ENCODE measurements around the gene TMEM248. TPM values are rescaled to one million over a fixed set of nuclear protein-coding genes. Genes with fewer than 3 reads are reported as not detected.
"Not testable (repeated sequence)": the region's sequence is repeated elsewhere in the genome, so short reads cannot be mapped to it uniquely, and the experiment has no call there.

The TMEM248 gene
- total RNA-seq, 4 donors from 2014 or later, result 95.9 to 595 (median 166) TPM

DNA sequence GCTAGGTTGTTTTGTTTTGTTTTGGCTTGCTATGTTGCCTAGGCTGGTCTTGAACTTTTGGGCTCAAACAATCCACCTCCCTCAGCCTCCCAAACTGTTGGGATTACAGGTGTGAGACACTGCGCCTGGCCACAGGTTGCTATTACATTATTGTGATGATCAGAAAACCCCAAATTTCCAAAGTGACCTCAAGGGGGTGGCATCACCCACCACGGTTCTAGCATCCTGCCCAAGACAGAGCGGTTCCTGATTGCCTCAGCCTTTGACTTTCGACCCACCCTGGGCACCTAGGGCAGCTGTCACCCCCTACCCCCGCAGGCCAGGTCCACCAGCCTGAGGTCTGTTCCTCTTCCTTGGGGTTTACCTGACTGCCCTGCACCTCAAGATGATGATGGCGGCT is 46.0 kb downstream of the TMEM248 start:
- no peaks in the 10 kb centered on the region for H3K4me1 ChIP-seq
- in situ Hi-C loops (cut with MboI; ENCODE audit: low pct_ligation_motif_present in 1 of 4, low pct_unique_long_range_greater_than_20kb in 1 of 4, low sequenced_read_pairs in 3 of 4), result no loop called here

DNA sequence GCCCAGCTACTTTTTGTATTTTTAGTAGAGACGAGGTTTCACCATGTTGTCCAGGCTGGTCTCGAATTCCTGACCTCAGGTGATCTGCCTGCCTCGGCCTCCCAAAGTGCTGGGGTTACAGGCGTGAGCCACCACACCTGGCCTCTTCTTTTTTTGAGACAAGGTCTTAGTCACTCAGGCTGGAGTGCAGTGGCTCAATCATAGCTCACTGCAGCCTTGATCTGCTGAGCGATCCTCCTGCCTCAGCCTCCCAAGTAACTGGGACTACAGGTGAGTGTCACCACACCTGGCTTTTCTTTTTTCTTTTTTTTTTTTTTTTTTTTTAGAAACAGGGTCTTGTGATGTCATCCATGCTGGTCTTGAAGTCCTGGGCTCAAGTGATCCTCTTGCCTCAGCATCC is 48.0 kb downstream of the TMEM248 start:
- H3K9me3 ChIP-seq; in situ Hi-C loops (cut with MboI; ENCODE audit: low pct_ligation_motif_present in 1 of 4, low pct_unique_long_range_greater_than_20kb in 1 of 4, low sequenced_read_pairs in 3 of 4); DNase-seq; H3K27ac ChIP-seq; intact Hi-C loops (cut with DNase I; ENCODE audit: low total_unique reads); H3K36me3 ChIP-seq; H3K4me1 ChIP-seq; H3K4me3 ChIP-seq; H3K27me3 ChIP-seq: not testable (repeated sequence)
- WGBS, 2 donors (ENCODE audit: low coverage in 1 of 2), result 91 to 100% methylated on average over 1 to 5 of the region's 5 CpGs

More for the DNA sequence above, 46.0 kb downstream of the TMEM248 start:
- Histone ChIP-seq H3K27me3 (no peaks in the 10 kb centered on the region), H3K27ac (no peak overlapping the region), H3K9me3 (no peaks in the 10 kb centered on the region), H3K4me3 (no peak overlapping the region), H3K36me3 (no peaks in the 10 kb centered on the region)
- no peak for TF ChIP-seq POLR2AphosphoS5 (IDR thresholded peaks at IDR 0.05)
- TF ChIP-seq EP300 (IDR thresholded peaks at IDR 0.05; ENCODE audit: low read depth), result no peak
- no peak for TF ChIP-seq POLR2A (IDR thresholded peaks at IDR 0.05)
- TF ChIP-seq, protein P1, sequence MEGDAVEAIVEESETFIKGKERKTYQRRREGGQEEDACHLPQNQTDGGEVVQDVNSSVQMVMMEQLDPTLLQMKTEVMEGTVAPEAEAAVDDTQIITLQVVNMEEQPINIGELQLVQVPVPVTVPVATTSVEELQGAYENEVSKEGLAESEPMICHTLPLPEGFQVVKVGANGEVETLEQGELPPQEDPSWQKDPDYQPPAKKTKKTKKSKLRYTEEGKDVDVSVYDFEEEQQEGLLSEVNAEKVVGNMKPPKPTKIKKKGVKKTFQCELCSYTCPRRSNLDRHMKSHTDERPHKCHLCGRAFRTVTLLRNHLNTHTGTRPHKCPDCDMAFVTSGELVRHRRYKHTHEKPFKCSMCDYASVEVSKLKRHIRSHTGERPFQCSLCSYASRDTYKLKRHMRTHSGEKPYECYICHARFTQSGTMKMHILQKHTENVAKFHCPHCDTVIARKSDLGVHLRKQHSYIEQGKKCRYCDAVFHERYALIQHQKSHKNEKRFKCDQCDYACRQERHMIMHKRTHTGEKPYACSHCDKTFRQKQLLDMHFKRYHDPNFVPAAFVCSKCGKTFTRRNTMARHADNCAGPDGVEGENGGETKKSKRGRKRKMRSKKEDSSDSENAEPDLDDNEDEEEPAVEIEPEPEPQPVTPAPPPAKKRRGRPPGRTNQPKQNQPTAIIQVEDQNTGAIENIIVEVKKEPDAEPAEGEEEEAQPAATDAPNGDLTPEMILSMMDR (IDR thresholded peaks at IDR 0.05), result no peak
- 87% methylated on average over 6 of the region's 6 CpGs; no CpG with 5 or more reads in 1 of the 2 donors for WGBS, 2 donors (ENCODE audit: low coverage in 1 of 2)
- intact Hi-C loops (cut with DNase I; ENCODE audit: low total_unique reads), result no loop called here
- no peak for DNase-seq

DNA sequence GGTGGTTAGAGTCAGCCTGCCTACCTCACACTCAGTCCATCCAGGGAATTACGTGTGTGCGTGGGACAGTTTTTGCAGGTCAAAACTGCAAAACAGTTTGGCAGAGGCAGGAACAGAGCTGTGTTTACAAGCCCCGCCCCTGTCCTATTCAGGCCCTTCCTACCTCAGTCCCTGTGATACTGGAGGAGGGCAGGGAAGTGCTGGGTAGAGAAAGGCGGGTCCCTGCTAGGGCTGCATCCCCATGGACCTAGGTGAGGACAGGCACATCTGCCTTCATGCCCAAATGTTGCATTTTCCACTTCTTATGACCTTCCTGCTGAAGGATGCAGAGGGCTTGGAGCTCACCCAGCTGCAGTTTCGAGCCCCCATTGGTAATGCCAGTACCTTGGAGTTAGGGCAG is 49.3 kb downstream of the TMEM248 start:
- Histone ChIP-seq H3K36me3 (no peaks in the 10 kb centered on the region), H3K27me3 (no peaks in the 10 kb centered on the region), H3K4me1 (peaks cover 0 to 9% (median 2%) of the 10 kb centered on the region in 4 donors), H3K4me3 (no peak overlapping the region), H3K27ac (no peak overlapping the region), H3K9me3 (no peaks in the 10 kb centered on the region)
- in situ Hi-C loops (cut with MboI; ENCODE audit: low pct_ligation_motif_present in 1 of 4, low pct_unique_long_range_greater_than_20kb in 1 of 4, low sequenced_read_pairs in 3 of 4) (no loop called here), intact Hi-C loops (cut with DNase I; ENCODE audit: low total_unique reads) (no loop called here)
- WGBS, 2 donors (ENCODE audit: low coverage in 1 of 2), result 42% methylated on average over 5 of the region's 5 CpGs; no CpG with 5 or more reads in 1 of the 2 donors
- DNase-seq, result peak; percentile 13
- TF ChIP-seq, protein P1 (IDR thresholded peaks at IDR 0.05), result no peak
- TF ChIP-seq EP300 (IDR thresholded peaks at IDR 0.05; ENCODE audit: low read depth), result no peak
- TF ChIP-seq POLR2AphosphoS5 (IDR thresholded peaks at IDR 0.05), result no peak
- TF ChIP-seq POLR2A (IDR thresholded peaks at IDR 0.05), result no peak

DNA sequence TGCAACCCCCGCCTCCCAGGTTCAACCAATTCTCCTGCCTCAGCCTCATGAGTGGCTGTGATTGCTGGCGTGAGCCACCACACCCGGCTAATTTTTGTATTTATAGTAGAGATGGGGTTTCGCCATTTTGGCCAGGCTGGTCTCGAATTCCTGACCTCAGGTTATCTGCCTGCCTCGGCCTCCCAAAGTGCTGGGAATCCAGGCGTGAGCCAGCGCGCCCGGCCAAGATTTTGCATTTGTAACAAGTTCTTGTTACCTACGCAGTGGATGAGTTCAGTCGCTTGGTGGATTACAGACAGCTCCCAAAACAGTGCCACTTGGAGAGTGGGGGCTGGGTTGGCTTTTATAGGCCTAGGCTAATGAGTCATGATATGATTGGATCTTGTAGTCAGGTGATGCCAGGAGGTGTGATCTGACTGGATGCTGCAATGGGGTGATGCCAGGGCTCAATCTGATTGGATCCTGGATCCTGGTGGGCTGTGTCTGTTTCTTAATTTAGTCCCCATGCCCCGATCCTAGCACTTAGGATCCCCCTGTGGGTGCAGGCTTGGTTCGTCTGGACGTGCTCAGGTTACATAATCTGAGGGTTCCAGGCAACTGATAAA is 54.1 kb downstream of the TMEM248 start:
- 90% methylated on average over 15 of the region's 15 CpGs; no CpG with 5 or more reads in 1 of the 2 donors for WGBS, 2 donors (ENCODE audit: low coverage in 1 of 2)
- no peaks in the 10 kb centered on the region for H3K36me3 ChIP-seq
- no peak overlapping the region for H3K4me3 ChIP-seq
- TF ChIP-seq, protein P1 (IDR thresholded peaks at IDR 0.05), result no peak
- TF ChIP-seq EP300 (IDR thresholded peaks at IDR 0.05; ENCODE audit: low read depth), result no peak
- peaks cover 2 to 4% of the 10 kb centered on the region in 2 donors for H3K9me3 ChIP-seq
- peaks cover 0 to 9% (median 2%) of the 10 kb centered on the region in 4 donors for H3K4me1 ChIP-seq
- in situ Hi-C loops (cut with MboI; ENCODE audit: low pct_ligation_motif_present in 1 of 4, low pct_unique_long_range_greater_than_20kb in 1 of 4, low sequenced_read_pairs in 3 of 4) (no loop called here), intact Hi-C loops (cut with DNase I; ENCODE audit: low total_unique reads) (no loop called here)
- H3K27me3 ChIP-seq, result no peaks in the 10 kb centered on the region
- H3K27ac ChIP-seq, result no peak overlapping the region
- no peak for DNase-seq

DNA sequence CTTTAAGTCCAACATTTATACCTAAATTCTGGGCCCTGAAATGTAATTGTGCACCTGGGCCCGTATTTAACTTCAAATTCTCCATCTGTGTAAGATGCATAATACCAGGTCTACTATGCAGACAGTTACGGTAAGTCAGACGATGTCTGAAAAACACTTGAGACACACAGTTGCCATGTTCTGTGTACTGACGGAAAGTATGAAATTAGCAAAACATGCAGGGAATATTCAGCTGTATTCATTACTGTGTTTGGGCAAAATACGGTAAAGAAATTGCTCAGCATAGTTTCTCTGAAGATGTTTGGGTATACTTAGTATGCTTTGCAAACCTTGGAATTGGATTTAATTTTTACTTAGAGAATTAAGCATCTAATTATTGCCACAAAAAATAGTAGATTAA is 57.3 kb downstream of the TMEM248 start:
- intact Hi-C loops (cut with DNase I; ENCODE audit: low total_unique reads); DNase-seq; H3K27ac ChIP-seq; H3K27me3 ChIP-seq; H3K4me3 ChIP-seq; H3K9me3 ChIP-seq; H3K4me1 ChIP-seq; H3K36me3 ChIP-seq; in situ Hi-C loops (cut with MboI; ENCODE audit: low pct_ligation_motif_present in 1 of 4, low pct_unique_long_range_greater_than_20kb in 1 of 4, low sequenced_read_pairs in 3 of 4): not testable (repeated sequence)
- 82 to 100% methylated on average over 1 to 2 of the region's 5 CpGs for WGBS, 2 donors (ENCODE audit: low coverage in 1 of 2)

DNA sequence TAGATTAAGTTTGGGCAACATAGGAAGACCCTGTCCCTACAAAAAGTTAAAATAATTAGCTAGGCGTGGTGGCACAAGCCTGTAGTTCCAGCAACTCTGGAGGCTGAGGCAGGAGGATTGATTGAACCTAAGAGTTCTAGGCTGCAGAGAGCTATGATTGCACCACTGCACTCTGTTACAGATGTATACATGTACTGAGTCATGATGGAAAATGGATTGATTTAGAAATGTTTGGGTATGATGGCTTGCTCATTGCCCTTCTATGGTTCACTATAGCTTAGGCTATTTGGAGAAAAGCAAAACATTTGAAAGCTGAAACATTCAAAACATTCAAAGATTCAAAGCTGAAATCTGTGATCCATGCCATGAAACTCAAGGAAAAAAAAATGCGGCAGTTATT is 58.0 kb downstream of the TMEM248 start:
- DNase-seq; H3K27me3 ChIP-seq; H3K9me3 ChIP-seq; H3K27ac ChIP-seq; H3K4me1 ChIP-seq; in situ Hi-C loops (cut with MboI; ENCODE audit: low pct_ligation_motif_present in 1 of 4, low pct_unique_long_range_greater_than_20kb in 1 of 4, low sequenced_read_pairs in 3 of 4); intact Hi-C loops (cut with DNase I; ENCODE audit: low total_unique reads); H3K4me3 ChIP-seq; H3K36me3 ChIP-seq: not testable (repeated sequence)
- 78 to 92% methylated on average over 2 of the region's 2 CpGs for WGBS, 2 donors (ENCODE audit: low coverage in 1 of 2)

DNA sequence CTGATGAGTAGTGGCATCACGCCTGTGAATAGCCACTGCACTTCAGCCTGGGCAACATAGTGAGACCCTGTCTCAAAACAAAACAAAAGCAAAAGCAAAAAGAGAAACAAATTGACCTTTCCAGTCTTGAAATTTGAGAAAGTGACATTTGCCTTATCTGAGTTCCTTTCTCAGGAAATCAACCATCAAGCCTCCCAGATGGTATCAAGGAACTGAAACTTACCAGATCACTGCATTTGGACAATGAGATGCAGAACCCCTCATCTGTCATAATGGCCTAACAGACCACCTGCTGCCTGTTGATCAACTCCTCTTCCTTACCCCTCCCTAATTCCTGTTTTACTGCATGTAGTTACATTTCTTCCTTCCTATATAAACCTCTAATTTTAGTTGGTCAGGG is 59.3 kb downstream of the TMEM248 start:
- H3K27ac ChIP-seq; H3K4me1 ChIP-seq; H3K9me3 ChIP-seq; in situ Hi-C loops (cut with MboI; ENCODE audit: low pct_ligation_motif_present in 1 of 4, low pct_unique_long_range_greater_than_20kb in 1 of 4, low sequenced_read_pairs in 3 of 4); H3K4me3 ChIP-seq; DNase-seq; intact Hi-C loops (cut with DNase I; ENCODE audit: low total_unique reads); H3K27me3 ChIP-seq; H3K36me3 ChIP-seq: not testable (repeated sequence)
- WGBS, 2 donors (ENCODE audit: low coverage in 1 of 2), result 87% methylated on average over 1 of the region's 1 CpG; no CpG with 5 or more reads in 1 of the 2 donors

DNA sequence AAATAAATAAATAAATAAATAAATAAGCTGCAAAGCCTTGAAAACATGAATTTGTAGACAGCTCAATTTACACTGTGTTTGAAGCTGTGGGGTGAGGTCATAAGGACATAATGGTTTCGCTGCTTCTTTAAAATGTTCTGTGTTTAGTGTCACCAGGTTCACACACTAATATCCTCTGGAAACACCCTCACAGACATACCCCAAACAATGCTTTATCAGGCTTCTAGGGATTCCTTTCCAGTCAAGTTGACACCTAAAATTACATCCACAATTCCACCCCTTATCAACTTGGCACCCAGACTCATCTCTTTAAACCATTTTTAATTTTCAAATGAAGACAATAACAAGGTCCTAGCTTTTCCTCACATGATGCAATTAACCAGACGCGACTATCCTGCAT is 68.5 kb downstream of the TMEM248 start:
- H3K27ac ChIP-seq; DNase-seq; H3K4me3 ChIP-seq; intact Hi-C loops (cut with DNase I; ENCODE audit: low total_unique reads); H3K27me3 ChIP-seq; H3K9me3 ChIP-seq; in situ Hi-C loops (cut with MboI; ENCODE audit: low pct_ligation_motif_present in 1 of 4, low pct_unique_long_range_greater_than_20kb in 1 of 4, low sequenced_read_pairs in 3 of 4): not testable (repeated sequence)
- H3K36me3 ChIP-seq, result peaks cover 0 to 48% (median 25%) of the 10 kb centered on the region in 4 donors
- 98% methylated on average over 3 of the region's 3 CpGs; no CpG with 5 or more reads in 1 of the 2 donors for WGBS, 2 donors (ENCODE audit: low coverage in 1 of 2)
- H3K4me1 ChIP-seq, result peaks cover 5 to 22% (median 8%) of the 10 kb centered on the region in 4 donors
